ENCODE data around the gene THOC2.

THOC2 gene

DNA sequence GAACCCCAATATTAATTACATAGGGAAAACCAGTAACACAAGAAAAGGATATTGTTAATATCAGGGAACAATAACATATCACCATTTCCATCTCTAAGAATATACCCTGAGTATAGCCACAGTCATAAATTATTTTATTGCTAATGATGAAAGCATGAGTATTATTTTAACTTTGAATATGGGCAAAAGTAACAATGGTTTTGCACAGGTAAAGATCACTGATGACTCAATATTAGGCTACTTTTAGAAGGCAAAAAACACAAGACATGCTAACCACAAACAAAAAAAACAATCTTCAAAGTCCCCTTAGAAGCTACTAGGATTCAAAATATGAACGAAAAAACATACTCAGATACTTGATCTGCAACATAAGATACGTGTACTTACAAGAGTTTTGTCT lies 36.5 kb downstream of the THOC2 start:
- ChIA-PET POLR2A (no interaction called here), CTCF (interaction anchor here (0.6 kb wide), 1 partner anchor 1354 kb away, joined by 3 read pairs; no protein-coding TSS in a partner anchor)
- Histone ChIP-seq H3K27ac (ENCODE audit: extremely low read depth, low read depth, low read length) (no peak overlapping the region), H3K36me3 (ENCODE audit: control insufficient read depth in 2 of 2, insufficient read depth in 1 of 2, low read length in 2 of 2) (peaks cover 4 to 18% of the 10 kb centered on the region in 2 experiments), H3K9me3 (ENCODE audit: control insufficient read depth, insufficient read depth, low read depth, low read length) (no peaks in the 10 kb centered on the region), H3K4me1 (ENCODE audit: control insufficient read depth, insufficient read depth, low read length) (peaks cover 5% of the 10 kb centered on the region; the same call in 1 of the 2 replicates), H3K4me3 (ENCODE audit: low read depth, low read length) (no peak overlapping the region)
- TF ChIP-seq ZNF155 (tag by site-specific recombination; IDR thresholded peaks at IDR 0.05) (no peak), ZNF658 (tag by site-specific recombination; IDR thresholded peaks at IDR 0.05) (no peak), ZNF302 (tag by site-specific recombination; IDR thresholded peaks at IDR 0.05; ENCODE audit: low read depth) (no peak), ZNF433 (tag by site-specific recombination; IDR thresholded peaks at IDR 0.05; ENCODE audit: low read depth) (no peak), SALL2 (tag by site-specific recombination; IDR thresholded peaks at IDR 0.05; ENCODE audit: borderline replicate concordance) (no peak), ZFP37 (tag by site-specific recombination; IDR thresholded peaks at IDR 0.05) (no peak), ZNF292 (tag by site-specific recombination; IDR thresholded peaks at IDR 0.05; ENCODE audit: borderline replicate concordance, low read depth) (no peak), ZNF548 (tag by site-specific recombination; IDR thresholded peaks at IDR 0.05) (no peak)

DNA sequence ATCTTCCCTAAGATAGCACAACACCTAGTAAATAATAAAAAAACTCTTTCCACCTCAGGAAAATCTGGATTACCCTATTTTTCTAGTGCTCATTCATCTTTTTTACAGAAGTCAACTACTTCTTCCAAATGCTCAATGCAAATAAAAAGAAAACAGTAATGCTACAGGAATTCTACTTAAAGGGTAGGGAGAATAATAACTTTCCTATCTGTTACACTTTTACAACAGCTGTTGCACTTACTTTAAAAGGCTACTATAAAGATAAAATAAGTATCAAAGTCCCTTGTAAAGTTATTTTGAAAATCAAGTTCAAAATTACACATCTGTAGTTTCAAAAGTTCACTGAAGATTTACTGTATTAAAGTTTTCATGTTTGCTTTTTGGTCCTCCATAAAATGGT lies 37.6 kb downstream of the THOC2 start:
- H3K27ac ChIP-seq (ENCODE audit: extremely low read depth, low read depth, low read length), result no peak overlapping the region
- ChIA-PET POLR2A (no interaction called here), CTCF (no interaction called here)
- no peak for TF ChIP-seq ZNF558 (tag by site-specific recombination; IDR thresholded peaks at IDR 0.05)
- TF ChIP-seq ZNF623 (tag by site-specific recombination; IDR thresholded peaks at IDR 0.05), result no peak
- TF ChIP-seq, protein P1, sequence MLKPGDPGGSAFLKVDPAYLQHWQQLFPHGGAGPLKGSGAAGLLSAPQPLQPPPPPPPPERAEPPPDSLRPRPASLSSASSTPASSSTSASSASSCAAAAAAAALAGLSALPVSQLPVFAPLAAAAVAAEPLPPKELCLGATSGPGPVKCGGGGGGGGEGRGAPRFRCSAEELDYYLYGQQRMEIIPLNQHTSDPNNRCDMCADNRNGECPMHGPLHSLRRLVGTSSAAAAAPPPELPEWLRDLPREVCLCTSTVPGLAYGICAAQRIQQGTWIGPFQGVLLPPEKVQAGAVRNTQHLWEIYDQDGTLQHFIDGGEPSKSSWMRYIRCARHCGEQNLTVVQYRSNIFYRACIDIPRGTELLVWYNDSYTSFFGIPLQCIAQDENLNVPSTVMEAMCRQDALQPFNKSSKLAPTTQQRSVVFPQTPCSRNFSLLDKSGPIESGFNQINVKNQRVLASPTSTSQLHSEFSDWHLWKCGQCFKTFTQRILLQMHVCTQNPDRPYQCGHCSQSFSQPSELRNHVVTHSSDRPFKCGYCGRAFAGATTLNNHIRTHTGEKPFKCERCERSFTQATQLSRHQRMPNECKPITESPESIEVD (tag by site-specific recombination; IDR thresholded peaks at IDR 0.05), result peak; percentile 80
- no peak for TF ChIP-seq ZNF629 (tag by site-specific recombination; IDR thresholded peaks at IDR 0.05)
- TF ChIP-seq, protein P2, sequence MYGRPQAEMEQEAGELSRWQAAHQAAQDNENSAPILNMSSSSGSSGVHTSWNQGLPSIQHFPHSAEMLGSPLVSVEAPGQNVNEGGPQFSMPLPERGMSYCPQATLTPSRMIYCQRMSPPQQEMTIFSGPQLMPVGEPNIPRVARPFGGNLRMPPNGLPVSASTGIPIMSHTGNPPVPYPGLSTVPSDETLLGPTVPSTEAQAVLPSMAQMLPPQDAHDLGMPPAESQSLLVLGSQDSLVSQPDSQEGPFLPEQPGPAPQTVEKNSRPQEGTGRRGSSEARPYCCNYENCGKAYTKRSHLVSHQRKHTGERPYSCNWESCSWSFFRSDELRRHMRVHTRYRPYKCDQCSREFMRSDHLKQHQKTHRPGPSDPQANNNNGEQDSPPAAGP (tag by site-specific recombination; IDR thresholded peaks at IDR 0.05), result no peak
- TF ChIP-seq ZNF843 (tag by site-specific recombination; IDR thresholded peaks at IDR 0.05), result 0 out of 2 replicates have a peak, but pooled peaks have one; percentile 12
- no peak for TF ChIP-seq ZNF510 (tag by site-specific recombination; IDR thresholded peaks at IDR 0.05; ENCODE audit: insufficient replicate concordance)
- TF ChIP-seq ZNF23 (tag by site-specific recombination; IDR thresholded peaks at IDR 0.05; ENCODE audit: borderline replicate concordance), result no peak
- TF ChIP-seq FEZF1 (tag by site-specific recombination; IDR thresholded peaks at IDR 0.05), result peak; percentile 44; the same call in 1 of the 2 replicates
- H3K36me3 ChIP-seq (ENCODE audit: control insufficient read depth in 2 of 2, insufficient read depth in 1 of 2, low read length in 2 of 2), result peaks cover 4 to 24% of the 10 kb centered on the region in 2 experiments
- H3K4me3 ChIP-seq (ENCODE audit: low read depth, low read length), result no peak overlapping the region
- H3K4me1 ChIP-seq (ENCODE audit: control insufficient read depth, insufficient read depth, low read length), result peaks cover 5% of the 10 kb centered on the region; the same call in 1 of the 2 replicates
- H3K9me3 ChIP-seq (ENCODE audit: control insufficient read depth, insufficient read depth, low read depth, low read length), result no peaks in the 10 kb centered on the region

DNA sequence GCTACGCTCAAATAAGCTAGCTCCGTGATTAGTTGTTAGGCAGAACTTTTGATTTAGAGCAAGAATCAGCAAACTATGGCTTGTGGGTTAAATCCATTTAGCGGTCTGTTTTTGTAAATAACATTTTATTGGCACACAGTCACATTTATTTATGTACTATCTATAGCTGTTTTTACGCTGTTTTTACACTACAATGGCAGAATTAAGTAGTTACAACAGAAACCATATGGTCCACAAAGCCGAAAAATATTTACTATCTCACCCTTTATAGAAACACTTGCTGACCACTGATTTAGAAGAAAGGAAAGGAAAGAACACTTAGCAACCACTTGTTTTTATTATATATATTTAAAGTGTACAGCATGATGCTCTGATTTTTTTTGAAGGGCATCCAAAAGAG lies 41.1 kb downstream of the THOC2 start:
- Histone ChIP-seq H3K36me3 (ENCODE audit: control insufficient read depth in 2 of 2, insufficient read depth in 1 of 2, low read length in 2 of 2) (peaks cover 4 to 32% of the 10 kb centered on the region in 2 experiments), H3K9me3 (ENCODE audit: control insufficient read depth, insufficient read depth, low read depth, low read length) (no peaks in the 10 kb centered on the region), H3K4me3 (ENCODE audit: low read depth, low read length) (no peak overlapping the region), H3K27ac (ENCODE audit: extremely low read depth, low read depth, low read length) (no peak overlapping the region), H3K4me1 (ENCODE audit: control insufficient read depth, insufficient read depth, low read length) (peaks cover 5% of the 10 kb centered on the region; the same call in 1 of the 2 replicates)
- CTCF ChIA-PET, result interaction anchor here (0.6 kb wide), 1 partner anchor 37 kb away, joined by 5 read pairs; no protein-coding TSS in a partner anchor
- POLR2A ChIA-PET, result no interaction called here
- TF ChIP-seq, protein P3, sequence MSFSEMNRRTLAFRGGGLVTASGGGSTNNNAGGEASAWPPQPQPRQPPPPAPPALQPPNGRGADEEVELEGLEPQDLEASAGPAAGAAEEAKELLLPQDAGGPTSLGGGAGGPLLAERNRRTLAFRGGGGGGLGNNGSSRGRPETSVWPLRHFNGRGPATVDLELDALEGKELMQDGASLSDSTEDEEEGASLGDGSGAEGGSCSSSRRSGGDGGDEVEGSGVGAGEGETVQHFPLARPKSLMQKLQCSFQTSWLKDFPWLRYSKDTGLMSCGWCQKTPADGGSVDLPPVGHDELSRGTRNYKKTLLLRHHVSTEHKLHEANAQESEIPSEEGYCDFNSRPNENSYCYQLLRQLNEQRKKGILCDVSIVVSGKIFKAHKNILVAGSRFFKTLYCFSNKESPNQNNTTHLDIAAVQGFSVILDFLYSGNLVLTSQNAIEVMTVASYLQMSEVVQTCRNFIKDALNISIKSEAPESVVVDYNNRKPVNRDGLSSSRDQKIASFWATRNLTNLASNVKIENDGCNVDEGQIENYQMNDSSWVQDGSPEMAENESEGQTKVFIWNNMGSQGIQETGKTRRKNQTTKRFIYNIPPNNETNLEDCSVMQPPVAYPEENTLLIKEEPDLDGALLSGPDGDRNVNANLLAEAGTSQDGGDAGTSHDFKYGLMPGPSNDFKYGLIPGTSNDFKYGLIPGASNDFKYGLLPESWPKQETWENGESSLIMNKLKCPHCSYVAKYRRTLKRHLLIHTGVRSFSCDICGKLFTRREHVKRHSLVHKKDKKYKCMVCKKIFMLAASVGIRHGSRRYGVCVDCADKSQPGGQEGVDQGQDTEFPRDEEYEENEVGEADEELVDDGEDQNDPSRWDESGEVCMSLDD (tag by site-specific recombination; IDR thresholded peaks at IDR 0.05), result no peak
- TF ChIP-seq, protein P4, sequence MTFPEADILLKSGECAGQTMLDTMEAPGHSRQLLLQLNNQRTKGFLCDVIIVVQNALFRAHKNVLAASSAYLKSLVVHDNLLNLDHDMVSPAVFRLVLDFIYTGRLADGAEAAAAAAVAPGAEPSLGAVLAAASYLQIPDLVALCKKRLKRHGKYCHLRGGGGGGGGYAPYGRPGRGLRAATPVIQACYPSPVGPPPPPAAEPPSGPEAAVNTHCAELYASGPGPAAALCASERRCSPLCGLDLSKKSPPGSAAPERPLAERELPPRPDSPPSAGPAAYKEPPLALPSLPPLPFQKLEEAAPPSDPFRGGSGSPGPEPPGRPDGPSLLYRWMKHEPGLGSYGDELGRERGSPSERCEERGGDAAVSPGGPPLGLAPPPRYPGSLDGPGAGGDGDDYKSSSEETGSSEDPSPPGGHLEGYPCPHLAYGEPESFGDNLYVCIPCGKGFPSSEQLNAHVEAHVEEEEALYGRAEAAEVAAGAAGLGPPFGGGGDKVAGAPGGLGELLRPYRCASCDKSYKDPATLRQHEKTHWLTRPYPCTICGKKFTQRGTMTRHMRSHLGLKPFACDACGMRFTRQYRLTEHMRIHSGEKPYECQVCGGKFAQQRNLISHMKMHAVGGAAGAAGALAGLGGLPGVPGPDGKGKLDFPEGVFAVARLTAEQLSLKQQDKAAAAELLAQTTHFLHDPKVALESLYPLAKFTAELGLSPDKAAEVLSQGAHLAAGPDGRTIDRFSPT (tag by site-specific recombination; IDR thresholded peaks at IDR 0.05), result no peak
- TF ChIP-seq SALL2 (tag by site-specific recombination; IDR thresholded peaks at IDR 0.05; ENCODE audit: borderline replicate concordance) (no peak), RBAK (tag by site-specific recombination; IDR thresholded peaks at IDR 0.05) (no peak), ZNF626 (tag by site-specific recombination; IDR thresholded peaks at IDR 0.05) (no peak), ZNF133 (tag by site-specific recombination; IDR thresholded peaks at IDR 0.05) (no peak), ZEB2 (tag by site-specific recombination; IDR thresholded peaks at IDR 0.05) (no peak), ZNF600 (tag by site-specific recombination; IDR thresholded peaks at IDR 0.05) (no peak)

Data from HEK293 (cell line).